HCT116 (cell line): ENCODE data around the gene FAM204A.

ENCODE experiments used
- POLR2A ChIP-seq: IDR thresholded peaks from 2 replicates; pipeline ENCODE4 v1.7.0; 2011; ENCODE audit warnings: borderline replicate concordance; ENCODE audit not compliant: insufficient read depth, insufficient read length; ENCODE audit errors: extremely low read depth
- POLR2AphosphoS5 ChIP-seq: IDR thresholded peaks from 2 replicates; pipeline ENCODE4 v1.6.1; 2011; ENCODE audit warnings: mild to moderate bottlenecking, low read depth, low read length, moderate library complexity
- TCF7L2 ChIP-seq: IDR thresholded peaks from 2 replicates; pipeline ENCODE4 v1.7.0; 2011; ENCODE audit warnings: borderline replicate concordance, inconsistent platforms; ENCODE audit not compliant: insufficient read depth, insufficient read length; ENCODE audit errors: extremely low read depth
- TF ChIP-seq, protein P1 (sequence below), 3 experiments: fragments of 200-600 bp in 1 of 3; sonication (generic) in 1 of 3; IDR thresholded peaks in 2 of 3; conservative IDR thresholded peaks in 1 of 3; 2 replicates each; pipeline ENCODE4 v1.5.1; 2012 to 2017; ENCODE audit warnings: low read depth in 2 of 3, low read length in 2 of 3, antibody characterized with exemption in 1 of 3, borderline replicate concordance in 1 of 3, control low read depth in 1 of 3, mild to moderate bottlenecking in 1 of 3, mixed read lengths in 1 of 3, mixed run types in 1 of 3, moderate library complexity in 1 of 3; ENCODE audit not compliant: insufficient read depth in 1 of 3

DNA sequence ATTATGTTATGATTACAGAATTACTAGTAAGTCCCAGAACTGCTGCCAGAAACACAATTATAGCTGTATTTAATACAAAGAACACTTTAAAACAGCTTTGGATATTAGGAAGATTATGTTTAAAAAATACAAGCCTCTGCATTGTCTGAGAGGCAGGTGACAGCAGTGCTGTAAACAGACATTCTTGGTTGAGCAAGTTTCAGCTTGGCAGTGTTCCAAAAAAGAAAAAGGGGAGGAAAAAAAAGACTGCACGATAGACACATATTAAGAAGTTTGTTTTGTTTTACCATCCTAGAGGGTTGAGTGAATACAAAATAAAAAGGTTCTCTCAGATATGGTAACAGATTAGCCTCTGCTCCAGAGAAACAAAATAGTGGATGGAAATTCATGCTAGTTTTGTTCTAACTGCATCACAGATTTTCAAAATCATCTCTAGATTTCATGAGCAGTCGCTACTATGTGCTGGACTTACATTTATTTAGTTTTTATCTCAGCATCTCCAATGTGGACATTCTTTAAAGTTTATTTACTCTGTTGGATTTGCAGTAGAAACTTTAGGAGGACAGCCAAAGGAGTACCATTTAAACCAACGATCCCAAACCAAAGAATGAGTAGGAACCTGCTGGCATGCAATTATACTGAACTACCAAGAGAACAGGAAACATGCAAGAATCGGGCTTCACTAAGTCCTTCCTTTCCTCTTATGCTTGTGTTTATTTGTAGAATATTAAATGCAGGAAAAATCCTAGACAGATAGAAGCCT is 9.0 kb downstream of the FAM204A start:
- TF ChIP-seq, protein P1, sequence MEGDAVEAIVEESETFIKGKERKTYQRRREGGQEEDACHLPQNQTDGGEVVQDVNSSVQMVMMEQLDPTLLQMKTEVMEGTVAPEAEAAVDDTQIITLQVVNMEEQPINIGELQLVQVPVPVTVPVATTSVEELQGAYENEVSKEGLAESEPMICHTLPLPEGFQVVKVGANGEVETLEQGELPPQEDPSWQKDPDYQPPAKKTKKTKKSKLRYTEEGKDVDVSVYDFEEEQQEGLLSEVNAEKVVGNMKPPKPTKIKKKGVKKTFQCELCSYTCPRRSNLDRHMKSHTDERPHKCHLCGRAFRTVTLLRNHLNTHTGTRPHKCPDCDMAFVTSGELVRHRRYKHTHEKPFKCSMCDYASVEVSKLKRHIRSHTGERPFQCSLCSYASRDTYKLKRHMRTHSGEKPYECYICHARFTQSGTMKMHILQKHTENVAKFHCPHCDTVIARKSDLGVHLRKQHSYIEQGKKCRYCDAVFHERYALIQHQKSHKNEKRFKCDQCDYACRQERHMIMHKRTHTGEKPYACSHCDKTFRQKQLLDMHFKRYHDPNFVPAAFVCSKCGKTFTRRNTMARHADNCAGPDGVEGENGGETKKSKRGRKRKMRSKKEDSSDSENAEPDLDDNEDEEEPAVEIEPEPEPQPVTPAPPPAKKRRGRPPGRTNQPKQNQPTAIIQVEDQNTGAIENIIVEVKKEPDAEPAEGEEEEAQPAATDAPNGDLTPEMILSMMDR (IDR thresholded peaks at IDR 0.05 in 2 of 3, conservative IDR thresholded peaks at IDR 0.05 in 1 of 3; ENCODE audit: borderline replicate concordance in 1 of 3, insufficient read depth in 1 of 3, low read depth in 2 of 3, low read length in 2 of 3): no peak
- TF ChIP-seq POLR2AphosphoS5: no peak
- TF ChIP-seq POLR2A: no peak
- no peak for TF ChIP-seq TCF7L2
